ENCODE results near the gene CARD11. TPM values are rescaled to one million over a fixed set of nuclear protein-coding genes. Genes with fewer than 3 reads are reported as not detected.
"Not testable (repeated sequence)": the region's sequence is repeated elsewhere in the genome, so short reads cannot be mapped to it uniquely, and the experiment has no call there.

The CARD11 gene
- polyA plus RNA-seq, 1 of the 3 experiments (the other 2 are of a cell fraction), result not detected

DNA sequence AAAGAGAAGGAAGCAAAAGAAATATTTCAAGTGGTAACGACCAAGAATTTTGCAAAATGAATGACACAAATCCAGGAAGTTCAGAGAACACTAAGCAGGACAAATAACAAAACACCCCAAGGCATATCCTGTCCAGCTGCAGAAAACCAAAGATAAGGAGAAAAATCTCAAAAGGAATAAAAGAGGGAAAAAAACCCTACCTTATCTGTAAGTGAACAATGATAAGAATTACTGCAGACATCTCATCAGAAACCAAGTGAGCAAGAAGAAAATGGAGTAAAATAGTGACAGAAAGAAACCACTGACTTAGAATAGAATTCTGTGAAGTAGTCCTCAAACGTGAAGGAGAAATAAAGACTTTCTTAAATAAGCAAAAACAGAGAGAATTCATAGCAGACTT is 21.8 kb downstream of the CARD11 start:
- no peaks in the 10 kb centered on the region for H3F3A ChIP-seq (replicated peaks; ENCODE audit: insufficient read depth)
- CTCF ChIA-PET, result no interaction called here
- 20% methylated on average over 2 of the region's 2 CpGs for WGBS (ENCODE audit: low lambda C conversion rate)
- H3K9ac ChIP-seq, result no peak overlapping the region
- no peaks in the 10 kb centered on the region for H3K79me2 ChIP-seq (ENCODE audit: insufficient read depth)
- no peak overlapping the region for H2AFZ ChIP-seq (ENCODE audit: low read depth)
- no peak for DNase-seq
- no peak for TF ChIP-seq EZH2phosphoT487 (IDR thresholded peaks at IDR 0.05; ENCODE audit: borderline replicate concordance, low read depth)
- no peak for TF ChIP-seq POLR2AphosphoS5 (IDR thresholded peaks at IDR 0.05; ENCODE audit: low read depth, low read length)
- TF ChIP-seq TEAD4 (IDR thresholded peaks at IDR 0.05; ENCODE audit: borderline replicate concordance, insufficient read depth), result no peak
- TF ChIP-seq GATA2 (CRISPR knock-in tag; IDR thresholded peaks at IDR 0.05), result no peak
- TF ChIP-seq, protein P1, sequence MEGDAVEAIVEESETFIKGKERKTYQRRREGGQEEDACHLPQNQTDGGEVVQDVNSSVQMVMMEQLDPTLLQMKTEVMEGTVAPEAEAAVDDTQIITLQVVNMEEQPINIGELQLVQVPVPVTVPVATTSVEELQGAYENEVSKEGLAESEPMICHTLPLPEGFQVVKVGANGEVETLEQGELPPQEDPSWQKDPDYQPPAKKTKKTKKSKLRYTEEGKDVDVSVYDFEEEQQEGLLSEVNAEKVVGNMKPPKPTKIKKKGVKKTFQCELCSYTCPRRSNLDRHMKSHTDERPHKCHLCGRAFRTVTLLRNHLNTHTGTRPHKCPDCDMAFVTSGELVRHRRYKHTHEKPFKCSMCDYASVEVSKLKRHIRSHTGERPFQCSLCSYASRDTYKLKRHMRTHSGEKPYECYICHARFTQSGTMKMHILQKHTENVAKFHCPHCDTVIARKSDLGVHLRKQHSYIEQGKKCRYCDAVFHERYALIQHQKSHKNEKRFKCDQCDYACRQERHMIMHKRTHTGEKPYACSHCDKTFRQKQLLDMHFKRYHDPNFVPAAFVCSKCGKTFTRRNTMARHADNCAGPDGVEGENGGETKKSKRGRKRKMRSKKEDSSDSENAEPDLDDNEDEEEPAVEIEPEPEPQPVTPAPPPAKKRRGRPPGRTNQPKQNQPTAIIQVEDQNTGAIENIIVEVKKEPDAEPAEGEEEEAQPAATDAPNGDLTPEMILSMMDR (IDR thresholded peaks at IDR 0.05), result no peak
- TF ChIP-seq FOSL2 (IDR thresholded peaks at IDR 0.05; ENCODE audit: borderline replicate concordance, low read depth), result no peak
- TF ChIP-seq, protein P2, sequence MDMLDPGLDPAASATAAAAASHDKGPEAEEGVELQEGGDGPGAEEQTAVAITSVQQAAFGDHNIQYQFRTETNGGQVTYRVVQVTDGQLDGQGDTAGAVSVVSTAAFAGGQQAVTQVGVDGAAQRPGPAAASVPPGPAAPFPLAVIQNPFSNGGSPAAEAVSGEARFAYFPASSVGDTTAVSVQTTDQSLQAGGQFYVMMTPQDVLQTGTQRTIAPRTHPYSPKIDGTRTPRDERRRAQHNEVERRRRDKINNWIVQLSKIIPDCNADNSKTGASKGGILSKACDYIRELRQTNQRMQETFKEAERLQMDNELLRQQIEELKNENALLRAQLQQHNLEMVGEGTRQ (IDR thresholded peaks at IDR 0.05; ENCODE audit: borderline replicate concordance, low read depth, low read length), result no peak
- TF ChIP-seq, protein P3, sequence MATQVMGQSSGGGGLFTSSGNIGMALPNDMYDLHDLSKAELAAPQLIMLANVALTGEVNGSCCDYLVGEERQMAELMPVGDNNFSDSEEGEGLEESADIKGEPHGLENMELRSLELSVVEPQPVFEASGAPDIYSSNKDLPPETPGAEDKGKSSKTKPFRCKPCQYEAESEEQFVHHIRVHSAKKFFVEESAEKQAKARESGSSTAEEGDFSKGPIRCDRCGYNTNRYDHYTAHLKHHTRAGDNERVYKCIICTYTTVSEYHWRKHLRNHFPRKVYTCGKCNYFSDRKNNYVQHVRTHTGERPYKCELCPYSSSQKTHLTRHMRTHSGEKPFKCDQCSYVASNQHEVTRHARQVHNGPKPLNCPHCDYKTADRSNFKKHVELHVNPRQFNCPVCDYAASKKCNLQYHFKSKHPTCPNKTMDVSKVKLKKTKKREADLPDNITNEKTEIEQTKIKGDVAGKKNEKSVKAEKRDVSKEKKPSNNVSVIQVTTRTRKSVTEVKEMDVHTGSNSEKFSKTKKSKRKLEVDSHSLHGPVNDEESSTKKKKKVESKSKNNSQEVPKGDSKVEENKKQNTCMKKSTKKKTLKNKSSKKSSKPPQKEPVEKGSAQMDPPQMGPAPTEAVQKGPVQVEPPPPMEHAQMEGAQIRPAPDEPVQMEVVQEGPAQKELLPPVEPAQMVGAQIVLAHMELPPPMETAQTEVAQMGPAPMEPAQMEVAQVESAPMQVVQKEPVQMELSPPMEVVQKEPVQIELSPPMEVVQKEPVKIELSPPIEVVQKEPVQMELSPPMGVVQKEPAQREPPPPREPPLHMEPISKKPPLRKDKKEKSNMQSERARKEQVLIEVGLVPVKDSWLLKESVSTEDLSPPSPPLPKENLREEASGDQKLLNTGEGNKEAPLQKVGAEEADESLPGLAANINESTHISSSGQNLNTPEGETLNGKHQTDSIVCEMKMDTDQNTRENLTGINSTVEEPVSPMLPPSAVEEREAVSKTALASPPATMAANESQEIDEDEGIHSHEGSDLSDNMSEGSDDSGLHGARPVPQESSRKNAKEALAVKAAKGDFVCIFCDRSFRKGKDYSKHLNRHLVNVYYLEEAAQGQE (IDR thresholded peaks at IDR 0.05; ENCODE audit: low read depth, low read length), result no peak
- TF ChIP-seq YY1 (IDR thresholded peaks at IDR 0.05; ENCODE audit: low read depth), result no peak
- no peak for TF ChIP-seq MXI1 (IDR thresholded peaks at IDR 0.05; ENCODE audit: low read depth, low read length)
- TF ChIP-seq TCF12 (IDR thresholded peaks at IDR 0.05), result no peak
- no peak for TF ChIP-seq NRF1 (IDR thresholded peaks at IDR 0.05; ENCODE audit: low read depth, low read length)
- peaks cover 0 to 3% of the 10 kb centered on the region in 2 experiments; a peak in 1 of 4 replicates for H3K4me1 ChIP-seq (ENCODE audit: control insufficient read depth in 1 of 2, insufficient read depth in 2 of 2, low read depth in 1 of 2, low read length in 1 of 2)
- no peaks in the 10 kb centered on the region for H4K20me1 ChIP-seq (ENCODE audit: insufficient read depth)
- no peak overlapping the region for H3K4me2 ChIP-seq
- POLR2A ChIA-PET, result no interaction called here
- 0 out of 2 replicates have a peak, but pooled peaks cover 5% of the 10 kb centered on the region for H3K9me3 ChIP-seq
- no peak overlapping the region for H3K27ac ChIP-seq (ENCODE audit: low read depth in 2 of 2, low read length in 1 of 2)
- no peaks in the 10 kb centered on the region for H3K9me2 ChIP-seq
- no peak overlapping the region for H3K4me3 ChIP-seq (ENCODE audit: low read depth in 2 of 2, low read length in 1 of 2)
- H3K36me3 ChIP-seq (replicated peaks in 1 of 2; ENCODE audit: control insufficient read depth in 1 of 2, insufficient read depth in 2 of 2, low read length in 1 of 2), result no peaks in the 10 kb centered on the region
- no peaks in the 10 kb centered on the region for H3K27me3 ChIP-seq (ENCODE audit: insufficient read depth)

DNA sequence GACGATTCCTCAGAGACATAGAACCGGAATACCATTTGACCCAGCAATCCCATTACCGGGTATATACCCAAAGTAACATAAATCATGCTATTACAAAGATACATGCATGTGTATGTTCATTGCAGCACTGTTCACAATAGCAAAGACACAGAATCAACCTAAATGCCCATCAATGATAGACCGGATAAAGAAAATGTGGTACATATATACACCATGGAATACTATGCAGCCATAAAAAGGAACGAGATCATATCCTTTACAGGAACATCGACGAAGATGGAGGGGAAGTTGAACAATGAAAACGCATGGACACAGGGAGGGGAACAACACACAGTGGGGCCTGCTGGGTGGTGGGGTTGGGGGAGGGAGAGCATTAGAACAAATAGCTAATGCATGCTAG is 22.4 kb downstream of the CARD11 start:
- H3K36me3 ChIP-seq (replicated peaks in 1 of 2; ENCODE audit: control insufficient read depth in 1 of 2, insufficient read depth in 2 of 2, low read length in 1 of 2); H3K4me3 ChIP-seq (ENCODE audit: low read depth in 2 of 2, low read length in 1 of 2); H3K4me1 ChIP-seq (ENCODE audit: control insufficient read depth in 1 of 2, insufficient read depth in 2 of 2, low read depth in 1 of 2, low read length in 1 of 2); H3K4me2 ChIP-seq; H3K27ac ChIP-seq (ENCODE audit: low read depth in 2 of 2, low read length in 1 of 2); H3F3A ChIP-seq (replicated peaks; ENCODE audit: insufficient read depth); H3K9me3 ChIP-seq; POLR2A ChIA-PET; H3K9ac ChIP-seq; DNase-seq; H3K9me2 ChIP-seq; H3K79me2 ChIP-seq (ENCODE audit: insufficient read depth); H4K20me1 ChIP-seq (ENCODE audit: insufficient read depth); CTCF ChIA-PET; H3K27me3 ChIP-seq (ENCODE audit: insufficient read depth); H2AFZ ChIP-seq (ENCODE audit: low read depth): not testable (repeated sequence)
- 67% methylated on average over 8 of the region's 8 CpGs for WGBS (ENCODE audit: low lambda C conversion rate)

Data from SK-N-SH (cell line).